Testis (tissue), 3 donors: ENCODE results near the gene INO80C. TPM values are rescaled to one million over a fixed set of nuclear protein-coding genes. Genes with fewer than 3 reads are reported as not detected.

ENCODE experiments used
- DNase-seq: peaks from one replicate; pipeline ENCODE4 v3.0.0-alpha.2; 2019
- H3K27ac ChIP-seq, 2 donors: fragments of 200-600 bp; sonication (generic); one replicate each; pipeline ENCODE4 v1.5.1; 2019
- H3K27me3 ChIP-seq: fragments of 200-600 bp; sonication (generic); one replicate; pipeline ENCODE4 v1.5.1; 2019
- H3K36me3 ChIP-seq: fragments of 200-600 bp; sonication (generic); one replicate; pipeline ENCODE4 v1.5.1; 2017; ENCODE audit warnings: low read depth; ENCODE audit errors: missing control alignments
- H3K4me1 ChIP-seq: fragments of 200-600 bp; sonication (generic); one replicate; pipeline ENCODE4 v1.5.1; 2019
- H3K4me3 ChIP-seq, 2 donors: fragments of 200-600 bp; sonication (generic); one replicate each; pipeline ENCODE4 v1.5.1; 2017 to 2019
- H3K9me3 ChIP-seq: fragments of 200-600 bp; sonication (generic); one replicate; pipeline ENCODE4 v1.5.1; 2017
- POLR2A ChIP-seq: fragments of 450-650 bp; IDR thresholded peaks from one replicate; pipeline ENCODE4 v1.6.1; 2017; ENCODE audit warnings: antibody characterized with exemption, mild to moderate bottlenecking, moderate library complexity
- WGBS, 2 donors: methylation state at CpG; one replicate each; pipeline ENCODE4 v1.1.5; 2018; 5-methylcytosine and 5-hydroxymethylcytosine counted together
- intact Hi-C: fragments of 100-400 bp; cut with DNase I; formaldehyde crosslinking; loops from one replicate; pipeline ENCODE4 v1.15.1; 2023; ENCODE audit warnings: low total_unique reads
- polyA plus RNA-seq: library from polyadenylated mRNA; stranded (reverse); fragments of 350-450 nt; fragmentation: Illumina TruSeq; extraction: RNeasy Lipid Tissue Mini Kit (QIAGEN cat#74804); gene quantifications from one replicate; pipeline ENCODE4 v1.2.3, GENCODE V29; 2014; ENCODE audit warnings: low read depth, low replicate concordance; ENCODE audit not compliant: insufficient read depth
- total RNA-seq, 2 donors: library from RNA; depleted of rRNA; stranded (reverse); fragments of >200 nt; gene quantifications; one replicate each; pipeline ENCODE4 v1.2.3, GENCODE V29; 2016
- TF ChIP-seq, protein P1 (sequence below), 3 experiments: fragments of 450-650 bp in 2 of 3; fragments of 200-600 bp in 1 of 3; sonication (generic) in 1 of 3; IDR thresholded peaks; one replicate each; pipeline ENCODE4 v1.5.1; 2016 to 2019; ENCODE audit warnings: antibody characterized with exemption in 3 of 3, mild to moderate bottlenecking in 2 of 3, moderate library complexity in 1 of 3

INO80C gene
- total and polyA plus RNA-seq, 3 donors from 2014 or later: 52.2 to 155 (median 77.5) TPM

DNA sequence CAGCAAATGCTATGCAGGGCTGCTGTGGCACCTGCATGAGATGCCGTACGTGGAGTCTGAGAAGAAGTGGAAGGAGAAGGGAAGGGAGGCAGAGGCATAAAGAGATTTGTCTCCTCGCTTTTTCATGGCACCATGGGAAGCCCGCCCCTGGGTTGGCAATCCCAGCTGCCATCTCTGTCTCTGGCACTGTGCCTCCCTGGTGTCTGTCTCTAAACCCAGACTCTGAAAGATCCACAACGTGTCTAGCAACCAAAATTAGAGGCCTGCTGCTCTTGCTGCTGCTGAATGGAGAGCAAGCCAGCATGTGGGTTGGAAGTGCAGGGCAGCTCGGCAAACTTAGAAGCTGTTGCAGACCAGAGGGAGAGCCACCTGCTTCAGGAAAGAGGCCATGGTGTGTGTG lies 53.1 kb downstream of the INO80C start:
- H3K4me1 ChIP-seq: no peaks in the 10 kb centered on the region
- 92 to 95% methylated on average over 5 to 6 of the region's 6 CpGs for WGBS, 2 donors
- no peak overlapping the region for H3K4me3 ChIP-seq
- no peak for DNase-seq
- no peaks in the 10 kb centered on the region for H3K36me3 ChIP-seq
- TF ChIP-seq, protein P1, sequence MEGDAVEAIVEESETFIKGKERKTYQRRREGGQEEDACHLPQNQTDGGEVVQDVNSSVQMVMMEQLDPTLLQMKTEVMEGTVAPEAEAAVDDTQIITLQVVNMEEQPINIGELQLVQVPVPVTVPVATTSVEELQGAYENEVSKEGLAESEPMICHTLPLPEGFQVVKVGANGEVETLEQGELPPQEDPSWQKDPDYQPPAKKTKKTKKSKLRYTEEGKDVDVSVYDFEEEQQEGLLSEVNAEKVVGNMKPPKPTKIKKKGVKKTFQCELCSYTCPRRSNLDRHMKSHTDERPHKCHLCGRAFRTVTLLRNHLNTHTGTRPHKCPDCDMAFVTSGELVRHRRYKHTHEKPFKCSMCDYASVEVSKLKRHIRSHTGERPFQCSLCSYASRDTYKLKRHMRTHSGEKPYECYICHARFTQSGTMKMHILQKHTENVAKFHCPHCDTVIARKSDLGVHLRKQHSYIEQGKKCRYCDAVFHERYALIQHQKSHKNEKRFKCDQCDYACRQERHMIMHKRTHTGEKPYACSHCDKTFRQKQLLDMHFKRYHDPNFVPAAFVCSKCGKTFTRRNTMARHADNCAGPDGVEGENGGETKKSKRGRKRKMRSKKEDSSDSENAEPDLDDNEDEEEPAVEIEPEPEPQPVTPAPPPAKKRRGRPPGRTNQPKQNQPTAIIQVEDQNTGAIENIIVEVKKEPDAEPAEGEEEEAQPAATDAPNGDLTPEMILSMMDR (IDR thresholded peaks at IDR 0.05): no peak
- no peak for TF ChIP-seq POLR2A
- no peaks in the 10 kb centered on the region for H3K9me3 ChIP-seq
- no peak overlapping the region for H3K27ac ChIP-seq
- intact Hi-C loops: no loop called here
- H3K27me3 ChIP-seq: no peaks in the 10 kb centered on the region

DNA sequence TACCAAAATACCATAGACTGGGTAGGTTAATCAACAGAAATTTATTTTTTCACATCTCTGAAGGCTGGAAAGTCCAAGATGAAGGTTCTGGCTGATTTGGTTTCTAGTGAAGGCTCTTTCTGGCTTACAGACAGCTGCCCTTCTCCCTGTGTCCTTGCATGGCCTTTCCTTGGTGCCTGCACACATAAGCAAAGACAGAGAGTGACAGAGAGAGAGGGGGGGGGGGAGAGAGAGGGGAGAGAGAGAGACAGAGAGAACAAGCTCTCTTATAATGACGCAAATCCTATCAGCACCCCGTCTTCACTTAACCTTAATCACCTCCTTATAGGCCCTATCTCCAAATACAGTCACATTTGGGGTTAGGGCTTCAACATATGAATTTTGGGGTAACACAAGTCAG lies 53.9 kb downstream of the INO80C start:
- intact Hi-C loops: no loop called here
- 100% methylated on average over 2 of the region's 2 CpGs for WGBS, 2 donors
- Histone ChIP-seq H3K4me3 (no peak overlapping the region), H3K27me3 (no peaks in the 10 kb centered on the region), H3K36me3 (no peaks in the 10 kb centered on the region), H3K27ac (no peak overlapping the region), H3K9me3 (no peaks in the 10 kb centered on the region), H3K4me1 (no peaks in the 10 kb centered on the region)
- no peak for DNase-seq
- TF ChIP-seq, protein P1 (IDR thresholded peaks at IDR 0.05): no peak
- TF ChIP-seq POLR2A: no peak

DNA sequence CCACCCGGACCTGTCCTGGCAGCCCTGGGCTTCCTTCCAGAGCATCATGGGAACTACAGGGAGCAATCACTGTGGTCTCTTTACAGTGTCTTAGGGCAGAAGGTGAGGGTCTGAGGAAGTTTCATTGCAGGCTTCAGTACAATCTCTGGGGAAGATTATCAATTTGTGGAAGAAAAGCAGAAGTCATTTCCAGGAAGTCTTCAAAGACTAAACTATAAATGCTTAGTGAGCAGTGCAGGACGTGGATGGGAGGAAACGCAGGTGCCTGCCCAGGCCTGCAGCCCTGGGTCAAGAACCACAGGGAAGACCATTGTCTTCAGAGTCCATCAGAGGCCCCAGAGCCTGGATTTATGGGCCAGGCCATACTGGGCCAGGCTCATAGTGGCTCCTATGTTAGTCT lies 54.3 kb downstream of the INO80C start:
- Histone ChIP-seq H3K4me3 (no peak overlapping the region), H3K4me1 (no peaks in the 10 kb centered on the region), H3K27me3 (no peaks in the 10 kb centered on the region), H3K27ac (no peak overlapping the region), H3K36me3 (no peaks in the 10 kb centered on the region), H3K9me3 (no peaks in the 10 kb centered on the region)
- TF ChIP-seq, protein P1 (IDR thresholded peaks at IDR 0.05): no peak
- no peak for TF ChIP-seq POLR2A
- 78 to 89% methylated on average over 3 of the region's 3 CpGs for WGBS, 2 donors
- no peak for DNase-seq
- intact Hi-C loops: no loop called here

DNA sequence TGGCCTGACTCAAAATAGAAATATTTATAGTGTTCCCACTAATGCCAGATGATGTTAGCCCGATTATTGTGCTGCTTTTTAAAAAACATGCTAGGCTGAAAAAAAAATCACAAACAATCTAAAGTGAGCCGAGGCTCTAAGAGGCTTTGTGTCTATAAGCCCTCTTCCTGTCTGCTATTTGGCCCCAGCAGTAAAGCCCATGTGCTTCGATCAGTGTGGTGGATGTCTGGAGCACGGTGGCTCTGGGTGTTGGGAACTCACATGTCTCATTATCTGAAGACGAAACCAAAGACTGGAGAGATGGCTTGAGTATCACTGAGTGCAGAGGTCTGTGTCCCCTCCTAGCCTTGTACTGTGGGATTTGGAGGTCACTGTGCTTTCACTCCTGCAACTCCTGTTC lies 55.1 kb downstream of the INO80C start:
- no peak overlapping the region for H3K27ac ChIP-seq
- H3K4me1 ChIP-seq: no peaks in the 10 kb centered on the region
- no peaks in the 10 kb centered on the region for H3K9me3 ChIP-seq
- H3K36me3 ChIP-seq: no peaks in the 10 kb centered on the region
- intact Hi-C loops: no loop called here
- no peaks in the 10 kb centered on the region for H3K27me3 ChIP-seq
- H3K4me3 ChIP-seq: no peak overlapping the region
- WGBS, 2 donors: 50 to 59% methylated on average over 4 to 5 of the region's 5 CpGs
- TF ChIP-seq, protein P1 (IDR thresholded peaks at IDR 0.05): no peak
- no peak for TF ChIP-seq POLR2A
- no peak for DNase-seq

DNA sequence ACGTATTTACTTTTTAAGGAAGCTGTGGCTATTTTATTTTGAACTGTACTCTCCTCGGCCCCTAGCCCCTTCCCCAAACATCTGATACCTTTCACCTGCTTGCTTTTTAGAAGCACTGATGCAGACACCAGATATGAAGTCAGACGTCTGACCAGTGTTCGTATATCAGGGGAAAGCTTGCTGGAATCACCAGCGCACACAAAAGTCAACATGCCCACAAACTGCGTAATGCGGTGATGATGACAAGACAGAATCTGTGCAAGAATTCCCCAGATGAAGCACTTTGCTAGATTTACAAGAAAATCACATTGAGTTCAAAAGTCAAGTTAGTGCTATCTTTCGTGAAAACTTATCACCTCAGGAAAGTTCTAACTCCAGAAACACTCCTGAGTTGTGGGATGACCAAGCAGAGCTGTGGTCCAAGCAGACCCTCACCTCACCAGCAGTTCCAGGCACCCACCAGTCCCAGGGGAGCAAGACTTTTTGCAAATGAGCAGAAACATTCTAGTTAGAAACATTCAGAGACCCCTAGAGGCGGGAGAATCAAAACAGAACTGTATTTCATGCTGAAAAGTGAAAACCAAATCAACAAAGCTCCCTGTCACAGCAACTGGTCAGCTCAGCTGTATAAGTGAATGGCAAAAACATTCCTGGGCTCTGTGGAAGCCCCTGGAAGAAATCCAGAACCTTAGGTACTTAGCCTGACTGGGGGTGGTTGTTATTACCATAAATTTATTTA lies 55.7 kb downstream of the INO80C start:
- H3K27ac ChIP-seq: no peak overlapping the region
- H3K9me3 ChIP-seq: no peaks in the 10 kb centered on the region
- intact Hi-C loops: no loop called here
- no peak for DNase-seq
- no peaks in the 10 kb centered on the region for H3K36me3 ChIP-seq
- H3K4me3 ChIP-seq: no peak overlapping the region
- 82 to 83% methylated on average over 9 of the region's 9 CpGs for WGBS, 2 donors
- H3K4me1 ChIP-seq: no peaks in the 10 kb centered on the region
- TF ChIP-seq, protein P1 (IDR thresholded peaks at IDR 0.05): no peak
- TF ChIP-seq POLR2A: no peak
- H3K27me3 ChIP-seq: no peaks in the 10 kb centered on the region
